GM18861 (cell line): ENCODE results near the gene EIF4G2.

Experiments used
- ATAC-seq: cut with Tn5 transposase; IDR thresholded peaks from one replicate; pipeline ENCODE4 v1.9.1; 2021; ENCODE audit not compliant: unreplicated experiment

EIF4G2 gene

GRCh38 chr11:10777806-10778205 is 30.9 kb downstream of the EIF4G2 start:
- ATAC-seq = no peak

GRCh38 chr11:10777393-10777793 is 31.3 kb downstream of the EIF4G2 start:
- ATAC-seq = no peak

- no peak for ATAC-seq
Measured at GRCh38 chr11:10774811-10775210, 33.9 kb downstream of the EIF4G2 start.

GRCh38 chr11:10771457-10771856 is 37.3 kb downstream of the EIF4G2 start:
- no peak for ATAC-seq

GRCh38 chr11:10770626-10771254 is 38.0 kb downstream of the EIF4G2 start:
- no peak for ATAC-seq

- no peak for ATAC-seq
Measured at GRCh38 chr11:10764412-10764811, 44.3 kb downstream of the EIF4G2 start.

GRCh38 chr11:10763766-10764165 is 45.0 kb downstream of the EIF4G2 start:
- no peak for ATAC-seq

GRCh38 chr11:10762913-10763421 is 45.8 kb downstream of the EIF4G2 start:
- ATAC-seq = peak; percentile 65

GRCh38 chr11:10762185-10762584 is 46.5 kb downstream of the EIF4G2 start:
- ATAC-seq = peak; percentile 78

GRCh38 chr11:10761085-10761698 is 47.5 kb downstream of the EIF4G2 start:
- no peak for ATAC-seq

GRCh38 chr11:10758957-10759356 is 49.8 kb downstream of the EIF4G2 start:
- no peak for ATAC-seq

- no peak for ATAC-seq
Measured at GRCh38 chr11:10752486-10752885, 56.2 kb downstream of the EIF4G2 start.

- ATAC-seq = no peak
Measured at GRCh38 chr11:10752061-10752460, 56.7 kb downstream of the EIF4G2 start.

- ATAC-seq = peak; percentile 4
Measured at GRCh38 chr11:10751581-10751940, 57.2 kb downstream of the EIF4G2 start.

- peak; percentile 82 for ATAC-seq
Measured at GRCh38 chr11:10750838-10751580, 57.7 kb downstream of the EIF4G2 start, which contains the start of gene CTR9. Gene CTR9 (plus strand): TSS chr11:10751246. CDS start chr11:10751413, 167 bp downstream.

GRCh38 chr11:10749476-10749875 is 59.2 kb downstream of the EIF4G2 start:
- no peak for ATAC-seq

- ATAC-seq = no peak
Measured at GRCh38 chr11:10747733-10748132, 61.0 kb downstream of the EIF4G2 start.
